ENCODE data around the gene FBXO46.

- TF ChIP-seq EZH2phosphoT487 (IDR thresholded peaks at IDR 0.05; ENCODE audit: borderline replicate concordance, low read length) (no peak), CTCF (IDR thresholded peaks at IDR 0.05; ENCODE audit: low read depth, low read length, poor library complexity, severe bottlenecking) (no peak)
Measured at GRCh38 chr19:45710356-45711130, 20.2 kb downstream of the FBXO46 start.
